NCI-H1105 (cell line): Measurements from ENCODE around the gene SLC7A7.
"Not testable (repeated sequence)": the region's sequence is repeated elsewhere in the genome, so short reads cannot be mapped to it uniquely, and the experiment has no call there.

ENCODE experiments used
- DNase-seq: peaks from one replicate; lab custom pipeline; 2025; lab: John Stamatoyannopoulos, UW

The SLC7A7 gene

DNA sequence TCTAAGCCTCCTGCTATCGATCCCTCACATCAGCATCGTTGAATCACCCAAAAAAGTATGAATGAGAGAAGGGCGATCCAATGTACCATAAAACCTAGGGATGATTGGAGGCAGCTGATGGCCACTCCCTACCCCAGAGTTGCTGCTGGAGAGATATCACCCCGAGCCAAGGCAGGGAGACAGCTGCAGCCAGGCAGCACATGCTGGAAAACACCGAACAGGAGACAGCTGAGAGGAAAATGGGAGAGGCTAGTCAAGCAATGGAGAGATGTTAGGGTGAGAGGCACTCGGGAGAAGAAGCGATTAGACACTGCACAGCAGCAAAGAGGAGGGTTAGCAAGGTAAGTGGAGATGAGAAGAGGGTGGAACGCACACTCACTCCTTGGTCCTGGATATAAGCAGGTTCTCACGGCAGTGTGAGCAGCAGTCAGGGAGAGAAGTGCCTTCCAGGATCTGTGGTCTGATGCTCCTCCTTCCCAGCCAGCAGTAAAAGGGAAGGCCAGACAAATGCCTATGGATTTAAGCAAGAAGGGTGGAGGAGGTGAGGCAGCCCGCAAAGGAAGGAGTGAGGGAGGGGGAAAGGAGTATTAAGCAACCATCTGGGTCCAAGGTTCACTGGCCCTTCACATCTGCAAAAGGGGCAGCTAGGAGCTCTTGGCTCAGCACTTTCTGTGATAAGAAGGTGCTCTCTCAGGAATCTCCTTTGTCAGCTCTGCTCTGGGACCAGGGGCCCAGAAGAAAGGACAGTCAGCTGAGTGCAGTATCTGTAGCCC, at the start of gene SLC7A7:
Gene SLC7A7, minus strand, starts transcription at position 495 of the 773 bp plus-strand sequence. CDS start 2,037 bp downstream, outside the sequence.
- DNase-seq = no peak

DNA sequence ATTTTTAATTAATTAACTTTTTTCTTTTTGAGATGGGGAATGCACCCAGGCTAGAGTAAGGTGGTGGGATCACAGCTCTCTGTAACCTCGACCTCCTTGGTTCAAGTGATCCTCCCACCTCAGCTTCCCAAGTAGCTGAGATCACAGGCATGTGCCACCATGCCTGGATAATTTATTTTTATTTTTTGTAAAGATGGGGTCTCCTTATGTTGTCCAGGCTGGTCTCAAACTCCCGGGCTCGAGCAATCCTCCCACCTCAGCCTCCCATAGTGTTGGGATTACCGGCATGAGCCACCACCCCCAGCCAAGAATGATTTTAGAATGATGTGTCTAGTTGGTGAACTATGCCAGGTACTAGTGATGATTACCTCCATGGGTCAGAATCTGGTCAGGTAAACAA, 49.7 kb upstream of the SLC7A7 start:
- no peak for DNase-seq

DNA sequence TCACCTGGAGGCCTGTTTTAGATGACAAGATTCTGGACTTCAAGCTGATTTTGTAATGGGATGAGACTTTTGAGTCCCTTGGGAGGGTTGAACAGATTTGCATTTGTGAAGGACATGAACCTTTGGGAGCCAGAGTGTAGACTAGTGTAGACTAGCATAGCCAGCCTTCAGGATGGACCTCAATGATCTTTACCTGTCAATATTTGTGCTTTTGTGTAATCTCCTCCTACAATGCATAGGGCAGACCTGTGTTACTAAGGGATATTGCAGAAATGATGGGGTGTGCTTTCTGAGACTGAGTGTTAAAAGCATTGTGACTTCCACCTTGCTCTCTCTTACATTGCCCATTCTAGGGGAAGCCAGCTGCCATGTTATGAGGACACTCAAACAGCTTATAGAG, 46.4 kb upstream of the SLC7A7 start:
- DNase-seq = no peak

DNA sequence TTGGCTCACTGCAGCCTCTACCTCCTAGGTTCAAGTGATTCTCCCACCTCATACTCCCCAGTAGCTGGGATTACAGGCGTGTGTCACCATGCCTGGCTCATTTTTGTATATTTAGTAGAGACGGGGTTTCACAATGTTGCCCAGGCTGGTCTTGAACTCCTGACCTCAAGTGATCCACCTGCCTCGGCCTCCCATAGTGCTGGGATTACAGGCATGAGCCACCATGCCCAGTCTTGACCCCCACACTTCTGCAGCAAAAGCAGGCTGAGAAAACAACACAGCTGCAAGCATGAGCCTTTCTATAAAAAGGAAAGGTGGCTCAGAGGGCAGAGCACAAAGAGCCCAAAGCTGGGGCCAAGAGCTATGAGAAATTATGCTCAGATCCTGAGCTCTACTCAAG, 45.1 kb upstream of the SLC7A7 start:
- DNase-seq = not testable (repeated sequence)

DNA sequence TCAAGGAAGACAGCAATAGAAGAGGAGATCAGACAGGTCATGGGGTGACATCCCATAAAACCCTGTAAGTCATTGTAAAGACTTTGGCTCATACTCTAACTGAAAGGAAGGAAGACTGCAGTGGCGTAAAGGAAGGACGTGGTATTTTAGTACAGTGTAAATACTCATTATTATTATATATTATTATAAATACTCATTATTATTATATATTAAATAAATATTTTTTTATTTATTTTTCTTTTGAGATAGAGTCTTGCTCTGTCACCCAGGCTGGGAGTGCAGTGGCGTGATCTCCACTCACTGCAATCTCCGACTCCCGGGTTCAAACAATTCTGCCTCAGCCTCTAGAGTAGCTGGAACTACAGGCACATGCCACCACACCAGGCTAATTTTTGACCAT, 41.2 kb upstream of the SLC7A7 start:
- DNase-seq = no peak

DNA sequence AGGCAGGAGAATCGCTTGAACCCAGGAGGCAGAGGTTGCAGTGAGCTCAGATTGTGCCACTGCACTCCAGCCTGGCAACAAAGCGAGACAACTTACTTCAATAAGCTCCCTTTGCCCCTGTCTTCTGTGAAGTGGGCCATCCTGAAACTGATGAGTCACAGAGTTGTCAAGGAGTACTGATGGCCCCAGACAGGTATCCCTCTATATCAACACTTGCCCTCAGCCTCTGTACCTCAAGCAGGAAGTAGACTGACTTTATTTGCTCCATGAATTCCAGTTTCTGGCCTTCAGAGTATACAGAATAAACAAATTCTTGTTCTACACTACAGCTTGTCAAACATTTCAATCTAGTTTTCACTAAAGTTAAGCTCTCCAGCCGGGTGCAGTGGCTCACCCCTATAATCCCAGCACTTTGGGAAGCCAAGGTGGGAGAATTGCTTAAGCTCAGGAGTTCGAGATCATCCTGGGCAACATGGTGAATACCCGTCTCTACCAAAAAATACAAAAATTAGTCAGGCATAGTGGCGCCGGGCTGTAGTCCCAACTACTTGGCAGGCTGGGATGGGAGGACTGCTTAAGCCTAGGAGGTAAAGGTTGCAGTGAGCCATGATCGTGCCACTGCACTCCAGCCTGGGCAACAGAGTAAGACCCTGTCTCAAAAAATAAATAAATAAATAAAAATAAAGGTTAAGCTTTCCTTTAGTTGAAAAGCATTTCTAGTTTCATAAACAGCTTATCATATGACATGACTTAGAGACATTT, 39.9 kb upstream of the SLC7A7 start:
- DNase-seq = no peak

DNA sequence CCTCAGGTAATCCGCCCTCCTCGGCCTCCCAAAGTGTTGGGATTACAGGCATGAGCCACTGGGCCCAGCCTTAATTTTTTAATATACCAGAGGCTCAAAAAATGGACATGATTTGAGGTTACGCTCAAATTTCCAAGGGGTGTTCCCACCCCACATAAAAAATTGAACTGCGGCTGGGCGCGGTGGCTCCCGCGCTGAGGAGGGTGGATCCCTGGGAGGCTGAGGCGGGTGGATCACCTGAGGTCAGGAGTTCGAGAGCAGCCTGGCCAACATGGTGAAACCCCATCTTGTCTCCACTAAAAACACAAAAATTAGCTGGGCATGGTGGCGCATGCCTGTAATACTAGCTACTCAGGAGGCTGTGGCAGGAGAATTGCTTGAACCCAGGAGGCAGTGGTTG, 39.1 kb upstream of the SLC7A7 start:
- not testable (repeated sequence) for DNase-seq

DNA sequence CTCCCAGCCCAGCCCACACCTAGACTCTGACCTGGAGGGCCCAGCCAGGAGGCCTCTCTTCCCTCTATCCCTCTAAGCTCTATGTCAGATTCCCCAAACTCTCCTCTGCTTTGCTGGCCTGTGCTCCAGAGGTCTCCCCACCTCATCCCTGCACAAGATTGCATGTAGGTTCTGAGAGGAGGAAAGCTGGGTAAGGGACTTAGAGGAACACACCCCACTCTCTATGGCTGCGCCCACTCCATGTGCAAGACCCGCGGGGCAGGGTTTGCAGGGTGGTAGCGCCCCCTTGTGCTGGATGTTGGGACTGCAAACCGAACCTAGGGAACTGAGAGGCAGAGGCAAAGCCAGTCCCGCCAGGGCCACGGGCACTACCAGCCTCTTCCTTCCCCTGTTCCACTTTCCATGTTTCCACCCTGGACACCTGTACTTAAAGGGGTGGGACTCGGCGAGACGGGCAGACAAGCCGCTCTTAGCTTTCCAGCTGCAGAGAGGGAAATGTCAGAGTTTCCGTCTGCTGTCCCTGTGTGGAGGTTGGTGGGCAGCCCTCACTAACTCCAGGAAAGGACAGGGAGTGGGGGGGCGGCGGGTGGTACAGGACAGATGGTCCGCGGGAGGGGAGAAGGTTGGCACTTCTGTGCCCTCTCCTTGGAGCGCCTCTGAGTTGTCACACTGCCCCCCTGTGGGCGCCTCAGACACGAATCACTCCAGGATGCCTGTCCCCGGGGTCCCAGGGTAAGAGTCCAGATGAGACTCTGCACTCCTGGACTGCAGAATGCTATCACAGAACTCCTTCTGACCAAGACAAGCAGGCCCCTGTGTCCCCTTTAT, 37.9 kb upstream of the SLC7A7 start:
- peak; percentile 76 for DNase-seq

DNA sequence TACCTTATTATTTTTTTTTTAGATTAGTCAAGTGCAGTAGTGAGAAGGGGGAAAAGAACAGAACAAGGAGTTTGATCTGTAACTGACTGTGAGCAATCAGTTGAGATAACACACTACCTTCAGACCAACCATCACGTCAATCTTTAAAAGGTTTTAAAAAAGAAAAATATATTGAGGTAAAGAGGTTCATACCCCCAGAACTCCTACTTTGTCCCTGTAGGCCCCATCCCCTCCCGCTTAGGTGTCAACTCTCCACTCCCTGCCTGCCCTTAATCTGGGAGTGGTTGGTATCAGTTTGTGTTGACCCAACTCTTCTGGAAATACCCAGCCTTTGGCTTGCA, 37.3 kb upstream of the SLC7A7 start:
- DNase-seq = no peak

DNA sequence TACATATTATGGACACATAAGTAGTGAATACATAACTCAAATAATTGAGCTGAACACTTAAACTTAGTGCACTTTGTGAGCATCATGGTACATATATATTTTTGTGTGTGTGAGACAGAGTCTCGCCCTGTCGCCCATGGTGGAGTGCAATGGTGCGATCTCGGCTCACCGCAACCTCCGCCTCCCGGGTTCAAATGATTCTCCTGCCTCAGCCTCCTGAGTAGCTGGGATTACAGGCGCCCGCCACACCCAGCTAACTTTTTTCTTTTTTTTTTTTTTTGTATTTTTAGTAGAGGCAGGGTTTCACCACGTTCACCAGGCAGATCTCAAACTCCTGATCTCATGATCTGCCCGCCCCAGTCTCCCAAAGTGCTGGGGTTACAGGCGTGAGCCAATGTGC, 36.9 kb upstream of the SLC7A7 start:
- not testable (repeated sequence) for DNase-seq

DNA sequence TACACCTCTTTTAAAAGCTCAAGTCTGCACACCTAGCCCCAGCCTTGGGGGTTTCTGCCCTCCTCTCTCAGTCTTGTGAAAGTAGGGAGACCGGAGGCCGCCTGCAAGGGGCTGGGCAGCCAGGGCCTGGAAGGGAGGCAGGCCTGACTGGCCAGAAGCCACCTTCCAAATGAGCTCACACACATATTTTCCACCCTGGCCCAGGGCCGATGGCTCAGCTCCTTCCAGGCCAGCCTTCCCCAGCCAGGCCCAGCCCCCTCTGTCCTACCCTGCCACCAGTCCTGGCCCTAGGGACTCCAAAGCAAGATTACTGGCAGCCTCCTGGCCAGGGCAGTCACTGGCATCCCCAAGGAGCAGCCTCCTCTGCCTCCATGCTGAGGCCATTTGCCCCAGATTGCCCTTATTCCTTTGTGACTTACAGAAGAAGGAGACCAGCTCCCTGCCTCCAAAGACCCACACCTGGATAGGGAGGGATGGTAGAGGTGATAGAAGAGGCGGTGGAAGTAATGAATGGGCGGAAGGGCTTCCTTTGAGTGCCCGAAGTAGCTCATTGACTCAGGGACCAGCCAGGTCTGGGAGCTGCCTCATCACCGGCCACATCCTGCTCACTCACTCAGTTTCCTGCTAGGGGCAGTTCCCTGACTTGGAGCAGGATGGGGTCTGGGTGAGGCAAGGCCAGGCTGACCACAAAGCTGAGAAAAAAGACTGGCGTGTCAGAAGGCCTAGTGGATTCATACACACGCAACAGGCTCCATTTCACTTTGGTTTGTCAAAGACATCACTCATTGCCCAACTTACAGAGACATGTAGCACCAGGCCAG, 35.9 kb upstream of the SLC7A7 start:
- DNase-seq = no peak

DNA sequence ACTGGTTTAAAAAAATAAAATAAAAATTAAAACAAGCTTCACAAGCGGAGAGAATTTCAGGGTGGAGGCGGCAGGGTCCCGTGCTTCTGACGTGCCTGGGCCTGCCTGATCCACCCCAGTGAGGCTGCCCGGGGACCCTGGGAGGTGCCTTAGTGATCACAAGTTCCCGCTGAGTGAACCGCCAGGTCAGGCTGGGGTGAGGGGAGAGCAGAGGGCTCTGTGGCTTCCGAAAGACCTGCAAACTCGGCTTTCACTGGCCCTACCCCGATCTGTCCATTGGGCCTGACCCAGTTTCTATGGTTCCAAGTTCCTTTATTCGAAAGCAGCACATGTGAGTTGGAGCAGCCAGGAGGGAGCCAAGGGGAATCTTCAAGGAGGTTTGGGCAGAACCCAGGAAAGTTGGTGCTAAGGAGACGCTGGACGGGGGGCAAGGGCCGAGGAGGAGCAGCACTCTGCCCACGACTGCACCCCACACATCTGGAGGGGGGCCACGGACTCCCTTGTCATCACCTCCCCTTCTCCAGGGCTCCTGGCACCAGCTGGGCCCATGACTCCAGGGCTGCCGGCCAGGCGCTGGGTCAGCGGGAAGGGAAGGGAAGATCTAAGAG, 34.1 kb upstream of the SLC7A7 start:
- DNase-seq = no peak

DNA sequence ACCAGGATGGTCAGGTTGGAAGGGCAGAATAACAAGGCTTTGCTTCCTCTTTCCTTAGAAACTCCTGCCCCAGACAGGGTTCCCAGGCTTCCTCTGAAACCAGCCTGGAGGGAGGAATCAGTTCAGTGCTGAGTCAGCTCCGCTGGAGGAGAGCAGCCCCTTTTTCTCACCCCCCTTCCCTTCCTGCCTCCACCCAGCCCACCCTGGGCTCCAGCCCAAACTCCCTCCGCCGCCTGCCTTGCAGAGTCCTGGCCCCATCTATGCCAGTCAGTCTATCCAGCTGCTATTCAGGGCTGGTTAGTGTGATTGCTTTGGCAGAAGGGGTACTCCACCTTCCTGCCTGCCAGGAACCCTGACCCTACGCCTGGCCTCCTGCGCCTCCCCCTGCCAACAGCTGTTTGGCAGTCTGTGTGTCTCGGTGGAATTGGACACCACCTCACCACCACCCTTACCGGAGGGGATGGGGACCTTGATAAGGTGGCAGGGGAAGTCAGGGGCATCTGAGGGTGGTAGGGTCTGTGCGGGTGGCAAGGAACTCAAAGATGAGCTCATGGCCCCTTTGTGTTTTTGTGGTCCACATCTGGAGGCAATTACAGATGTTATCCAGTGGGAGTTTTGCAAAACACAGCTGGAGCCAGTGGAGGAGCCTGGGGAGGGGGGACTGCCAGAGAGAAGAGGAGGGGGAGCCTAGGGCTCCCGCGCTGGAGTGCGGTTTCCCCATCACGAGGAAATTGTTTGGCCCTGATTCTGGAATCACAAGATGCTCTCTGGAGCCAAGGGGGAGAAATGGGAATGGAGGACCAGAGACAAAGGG, 33.3 kb upstream of the SLC7A7 start:
- peak; percentile 13 for DNase-seq

DNA sequence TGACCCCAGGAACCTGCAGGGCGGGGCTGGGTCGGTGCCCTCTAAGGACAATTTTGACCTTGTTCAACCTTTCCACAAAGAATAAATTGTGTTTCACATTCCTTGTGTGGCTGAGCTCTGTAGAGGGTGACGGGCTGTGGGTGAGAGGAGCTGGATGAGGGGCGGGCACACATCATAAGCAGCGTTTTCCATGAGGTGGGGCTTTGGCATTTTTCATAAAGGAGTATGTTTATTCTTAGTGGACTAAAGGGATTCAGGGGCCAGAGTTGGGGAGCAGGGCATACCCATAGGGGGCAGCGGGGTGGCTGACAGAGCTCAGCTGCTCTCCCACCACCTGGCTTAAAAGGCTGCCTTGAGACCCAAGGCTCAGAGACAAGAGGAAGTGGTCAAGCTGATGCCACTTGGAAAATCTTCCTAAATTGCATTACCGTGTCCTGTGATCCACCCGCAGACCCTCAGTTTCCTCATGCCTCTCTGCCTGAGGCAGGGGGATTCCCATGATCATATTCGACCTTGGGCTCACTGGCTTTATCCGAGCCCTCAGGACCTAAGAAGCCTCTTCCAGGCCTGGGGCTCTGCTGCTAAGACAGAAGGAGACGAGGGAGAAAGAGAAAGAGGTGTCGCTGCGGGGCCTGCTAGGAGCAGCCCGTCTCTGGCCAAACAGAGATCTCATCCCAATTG, 32.6 kb upstream of the SLC7A7 start:
- DNase-seq = no peak

DNA sequence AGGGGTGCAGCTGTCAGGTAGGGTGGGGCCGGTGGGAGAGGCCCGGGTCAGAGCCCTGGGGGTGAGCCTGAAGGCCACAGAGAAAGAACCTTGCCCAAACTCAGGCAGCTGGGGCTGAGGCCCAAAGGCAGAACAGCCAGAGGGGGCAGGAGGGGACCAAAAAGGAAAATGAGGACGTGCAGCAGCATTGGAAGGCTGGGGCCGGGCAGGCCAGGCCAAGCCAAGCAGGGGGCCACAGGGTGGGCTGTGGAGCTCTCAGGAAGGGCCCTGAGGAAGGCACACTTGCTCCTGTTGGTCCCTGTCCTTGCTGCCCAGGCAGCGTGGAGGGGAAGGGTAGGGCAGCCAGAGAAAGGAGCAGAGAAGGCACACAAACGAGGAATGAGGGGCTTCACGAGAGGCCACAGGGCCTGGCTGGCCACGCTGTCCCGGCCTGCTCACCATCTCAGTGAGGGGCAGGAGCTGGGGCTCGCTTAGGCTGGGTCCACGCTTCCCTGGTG, 31.6 kb upstream of the SLC7A7 start:
- no peak for DNase-seq

DNA sequence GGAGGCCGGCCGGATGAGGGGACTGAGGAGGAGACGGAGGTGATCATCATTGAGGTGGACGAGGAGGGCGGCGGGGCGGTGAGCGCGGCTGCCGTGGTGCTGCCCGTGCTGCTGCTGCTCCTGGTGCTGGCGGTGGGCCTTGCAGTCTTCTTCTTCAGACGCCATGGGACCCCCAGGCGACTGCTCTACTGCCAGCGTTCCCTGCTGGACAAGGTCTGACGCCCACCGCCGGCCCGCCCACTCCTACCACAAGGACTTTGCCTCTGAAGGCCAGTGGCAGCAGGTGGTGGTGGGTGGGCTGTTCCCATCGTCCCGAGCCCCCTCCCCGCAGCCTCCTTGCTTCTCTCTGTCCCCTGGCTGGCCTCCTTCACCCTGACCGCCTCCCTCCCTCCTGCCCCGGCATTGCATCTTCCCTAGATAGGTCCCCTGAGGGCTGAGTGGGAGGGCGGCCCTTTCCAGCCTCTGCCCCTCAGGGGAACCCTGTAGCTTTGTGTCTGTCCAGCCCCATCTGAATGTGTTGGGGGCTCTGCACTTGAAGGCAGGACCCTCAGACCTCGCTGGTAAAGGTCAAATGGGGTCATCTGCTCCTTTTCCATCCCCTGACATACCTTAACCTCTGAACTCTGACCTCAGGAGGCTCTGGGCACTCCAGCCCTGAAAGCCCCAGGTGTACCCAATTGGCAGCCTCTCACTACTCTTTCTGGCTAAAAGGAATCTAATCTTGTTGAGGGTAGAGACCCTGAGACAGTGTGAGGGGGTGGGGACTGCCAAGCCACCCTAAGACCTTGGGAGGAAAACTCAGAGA, 30.8 kb upstream of the SLC7A7 start:
- no peak for DNase-seq

DNA sequence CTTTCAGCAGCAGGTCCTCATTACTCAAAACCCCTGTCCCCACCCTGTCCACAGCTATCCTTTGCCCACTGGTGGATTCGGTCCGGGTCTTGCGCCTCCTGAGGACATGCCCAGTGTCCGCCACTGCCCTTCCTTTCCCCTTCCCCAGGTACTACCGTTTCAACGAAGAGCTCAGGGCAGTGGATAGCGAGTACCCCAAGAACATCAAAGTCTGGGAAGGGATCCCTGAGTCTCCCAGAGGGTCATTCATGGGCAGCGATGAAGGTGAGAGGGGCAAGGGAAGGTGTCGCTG, 29.8 kb upstream of the SLC7A7 start:
- DNase-seq = no peak

DNA sequence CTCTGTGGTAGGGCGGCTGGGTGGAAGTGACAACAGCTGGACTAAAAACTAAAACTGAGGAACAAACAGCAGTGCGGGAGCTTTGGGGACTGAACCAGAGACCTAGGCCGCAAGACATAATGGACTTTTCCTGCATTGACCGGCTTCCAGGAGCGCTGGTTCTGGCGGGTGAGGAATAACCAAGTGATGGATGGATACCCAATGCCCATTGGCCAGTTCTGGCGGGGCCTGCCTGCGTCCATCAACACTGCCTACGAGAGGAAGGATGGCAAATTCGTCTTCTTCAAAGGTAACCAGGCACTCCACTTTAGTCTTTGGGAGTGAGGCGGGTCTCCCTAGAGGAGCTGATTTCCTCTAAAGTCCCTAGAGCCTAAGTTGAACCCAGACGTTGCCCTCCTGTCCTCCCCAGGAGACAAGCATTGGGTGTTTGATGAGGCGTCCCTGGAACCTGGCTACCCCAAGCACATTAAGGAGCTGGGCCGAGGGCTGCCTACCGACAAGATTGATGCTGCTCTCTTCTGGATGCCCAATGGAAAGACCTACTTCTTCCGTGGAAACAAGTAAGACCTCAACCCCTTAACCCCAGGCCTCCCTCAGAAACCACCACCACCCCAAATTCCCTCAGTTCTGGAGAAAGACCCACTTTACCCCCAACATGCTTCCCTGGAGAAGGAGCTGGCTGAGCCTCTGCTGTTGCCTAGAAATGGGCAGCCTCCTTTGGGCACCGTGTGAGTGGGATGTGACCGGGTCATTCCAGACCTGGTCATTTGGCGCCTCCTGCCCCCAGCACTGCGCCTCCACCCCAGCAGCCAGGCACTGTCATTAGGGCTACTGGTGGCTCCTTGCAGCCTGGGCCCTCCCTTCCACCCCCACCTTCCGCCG, 29.2 kb upstream of the SLC7A7 start:
- DNase-seq = no peak
